Measurements from ENCODE around the gene ST6GALNAC3.

- TF ChIP-seq, protein P1, sequence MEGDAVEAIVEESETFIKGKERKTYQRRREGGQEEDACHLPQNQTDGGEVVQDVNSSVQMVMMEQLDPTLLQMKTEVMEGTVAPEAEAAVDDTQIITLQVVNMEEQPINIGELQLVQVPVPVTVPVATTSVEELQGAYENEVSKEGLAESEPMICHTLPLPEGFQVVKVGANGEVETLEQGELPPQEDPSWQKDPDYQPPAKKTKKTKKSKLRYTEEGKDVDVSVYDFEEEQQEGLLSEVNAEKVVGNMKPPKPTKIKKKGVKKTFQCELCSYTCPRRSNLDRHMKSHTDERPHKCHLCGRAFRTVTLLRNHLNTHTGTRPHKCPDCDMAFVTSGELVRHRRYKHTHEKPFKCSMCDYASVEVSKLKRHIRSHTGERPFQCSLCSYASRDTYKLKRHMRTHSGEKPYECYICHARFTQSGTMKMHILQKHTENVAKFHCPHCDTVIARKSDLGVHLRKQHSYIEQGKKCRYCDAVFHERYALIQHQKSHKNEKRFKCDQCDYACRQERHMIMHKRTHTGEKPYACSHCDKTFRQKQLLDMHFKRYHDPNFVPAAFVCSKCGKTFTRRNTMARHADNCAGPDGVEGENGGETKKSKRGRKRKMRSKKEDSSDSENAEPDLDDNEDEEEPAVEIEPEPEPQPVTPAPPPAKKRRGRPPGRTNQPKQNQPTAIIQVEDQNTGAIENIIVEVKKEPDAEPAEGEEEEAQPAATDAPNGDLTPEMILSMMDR (conservative IDR thresholded peaks at IDR 0.05; ENCODE audit: low read length), result no peak
- no peak for TF ChIP-seq EZH2phosphoT487 (IDR thresholded peaks at IDR 0.05; ENCODE audit: borderline replicate concordance)
These were observed 226.0 kb downstream of the ST6GALNAC3 start for GRCh38 chr1:76300556-76300955.

All from Loucy (cell line).